ENCODE results near the gene SRPK2.
A peak's percentile ranks its signal among the peaks of the same experiment; 100 is the strongest.

The SRPK2 gene

GRCh38 chr7:105125745-105126144, 263.0 kb downstream of the SRPK2 start:
- Histone ChIP-seq H3K27me3 (ENCODE audit: insufficient read depth, poor library complexity, severe bottlenecking) (no peaks in the 10 kb centered on the region), H3K27ac (ENCODE audit: poor library complexity, severe bottlenecking) (no peak overlapping the region)
- no peak for TF ChIP-seq CTCF (IDR thresholded peaks at IDR 0.05; ENCODE audit: poor library complexity, severe bottlenecking)

GRCh38 chr7:105122619-105123018, 266.1 kb downstream of the SRPK2 start:
- no peak for TF ChIP-seq CTCF (IDR thresholded peaks at IDR 0.05; ENCODE audit: poor library complexity, severe bottlenecking)
- Histone ChIP-seq H3K4me1 (ENCODE audit: insufficient read depth, poor library complexity, severe bottlenecking) (no peaks in the 10 kb centered on the region), H3K36me3 (ENCODE audit: low read depth) (peaks cover 18% of the 10 kb centered on the region), H3K4me3 (ENCODE audit: severe bottlenecking) (no peak overlapping the region), H3K9me3 (ENCODE audit: severe bottlenecking) (no peaks in the 10 kb centered on the region), H3K27ac (ENCODE audit: poor library complexity, severe bottlenecking) (no peak overlapping the region), H3K27me3 (ENCODE audit: insufficient read depth, poor library complexity, severe bottlenecking) (no peaks in the 10 kb centered on the region)
- DNase-seq (ENCODE audit: low spot score) = no peak
- ATAC-seq (ENCODE audit: low read depth) = no peak

More at GRCh38 chr7:105125745-105126144, 263.0 kb downstream of the SRPK2 start:
- Histone ChIP-seq H3K4me1 (ENCODE audit: insufficient read depth, poor library complexity, severe bottlenecking) (no peaks in the 10 kb centered on the region), H3K4me3 (ENCODE audit: severe bottlenecking) (no peak overlapping the region), H3K9me3 (ENCODE audit: severe bottlenecking) (no peaks in the 10 kb centered on the region), H3K36me3 (ENCODE audit: low read depth) (peaks cover 24% of the 10 kb centered on the region; the same call in 1 of the 2 replicates)
- no peak for DNase-seq (ENCODE audit: low spot score)
- ATAC-seq (ENCODE audit: low read depth) = no peak

- Histone ChIP-seq H3K27me3 (ENCODE audit: insufficient read depth, poor library complexity, severe bottlenecking) (no peaks in the 10 kb centered on the region), H3K27ac (ENCODE audit: poor library complexity, severe bottlenecking) (no peak overlapping the region), H3K9me3 (ENCODE audit: severe bottlenecking) (no peaks in the 10 kb centered on the region), H3K36me3 (ENCODE audit: low read depth) (peaks cover 38% of the 10 kb centered on the region), H3K4me3 (ENCODE audit: severe bottlenecking) (no peak overlapping the region), H3K4me1 (ENCODE audit: insufficient read depth, poor library complexity, severe bottlenecking) (no peaks in the 10 kb centered on the region)
- no peak for DNase-seq (ENCODE audit: low spot score)
- no peak for TF ChIP-seq CTCF (IDR thresholded peaks at IDR 0.05; ENCODE audit: poor library complexity, severe bottlenecking)
- no peak for ATAC-seq (ENCODE audit: low read depth)
Observed at GRCh38 chr7:105118612-105119600, 269.8 kb downstream of the SRPK2 start.

GRCh38 chr7:105112440-105113418, 276.0 kb downstream of the SRPK2 start:
- H3K9me3 ChIP-seq (ENCODE audit: severe bottlenecking) = no peaks in the 10 kb centered on the region
- no peak overlapping the region for H3K4me3 ChIP-seq (ENCODE audit: severe bottlenecking)
- peaks cover 92% of the 10 kb centered on the region for H3K36me3 ChIP-seq (ENCODE audit: low read depth)
- H3K27me3 ChIP-seq (ENCODE audit: insufficient read depth, poor library complexity, severe bottlenecking) = no peaks in the 10 kb centered on the region
- no peak for TF ChIP-seq CTCF (IDR thresholded peaks at IDR 0.05; ENCODE audit: poor library complexity, severe bottlenecking)
- H3K4me1 ChIP-seq (ENCODE audit: insufficient read depth, poor library complexity, severe bottlenecking) = no peaks in the 10 kb centered on the region
- ATAC-seq (ENCODE audit: low read depth) (peak; percentile 15; the same call in 1 of the 3 replicates), DNase-seq (ENCODE audit: low spot score) (no peak)
- H3K27ac ChIP-seq (ENCODE audit: poor library complexity, severe bottlenecking) = no peak overlapping the region
